H1 (cell line): Measurements from ENCODE around the gene MAGOHB. TPM values are rescaled to one million over a fixed set of nuclear protein-coding genes. Genes with fewer than 3 reads are reported as not detected.

Experiments
- ASH2L ChIP-seq: fragments of 200-600, 300-600 bp; sonication (generic); IDR thresholded peaks from one replicate; pipeline ENCODE4 v1.7.1; 2017; ENCODE audit warnings: low read length
- BACH1 ChIP-seq: IDR thresholded peaks from 2 replicates; pipeline ENCODE4 v1.6.1; 2012; ENCODE audit warnings: low read length, improper control_type of control experiment
- BCL11A ChIP-seq, 2 experiments: IDR thresholded peaks; one replicate each; pipeline ENCODE4 v1.6.1; 2011; ENCODE audit warnings: low read depth in 2 of 2, low read length in 2 of 2, mild to moderate bottlenecking in 2 of 2
- CTBP2 ChIP-seq: IDR thresholded peaks from 2 replicates; pipeline ENCODE4 v1.7.0; 2011; ENCODE audit warnings: borderline replicate concordance, mild to moderate bottlenecking, moderate library complexity, mixed read lengths, low read length; ENCODE audit not compliant: insufficient read depth, insufficient read length
- MAFK ChIP-seq: IDR thresholded peaks from 2 replicates; pipeline ENCODE4 v1.6.1; 2012; ENCODE audit warnings: low read depth, mild to moderate bottlenecking, improper control_type of control experiment, low read length
- NRF1 ChIP-seq: IDR thresholded peaks from 2 replicates; pipeline ENCODE4 v1.6.1; 2011; ENCODE audit warnings: mild to moderate bottlenecking, low read depth, low read length, improper control_type of control experiment
- PHF8 ChIP-seq: fragments of 200-600 bp; sonication (generic); conservative IDR thresholded peaks from 2 replicates; pipeline ENCODE4 v1.7.1; 2012; ENCODE audit warnings: low read depth, mild to moderate bottlenecking, inconsistent platforms, low read length, moderate library complexity
- TAF7 ChIP-seq: optimal IDR thresholded peaks from 2 replicates; pipeline ENCODE3; 2011; ENCODE audit warnings: low read depth, mild to moderate bottlenecking, inconsistent platforms, low read length, moderate library complexity, borderline replicate concordance
- TBP ChIP-seq: IDR thresholded peaks from 2 replicates; pipeline ENCODE4 v1.6.1; 2011; ENCODE audit warnings: low read depth, low read length, improper control_type of control experiment
- ZNF274 ChIP-seq: IDR thresholded peaks from 2 replicates; pipeline ENCODE4 v1.7.0; 2012; ENCODE audit warnings: low read length, borderline replicate concordance; ENCODE audit errors: extremely low read depth
- polyA plus RNA-seq, 7 experiments: library from polyadenylated mRNA; depleted of rRNA in 3 of 7; stranded (reverse) in 5 of 7; unstranded in 2 of 7; fragments of >200 nt in 5 of 7; fragments of 200-250 nt in 2 of 7; gene quantifications; 1 replicate in 5 of 7; 2 replicates in 1 of 7; 4 replicates in 1 of 7; pipeline versions ENCODE4 v1.2.1 to v1.2.3, GENCODE V29; 2011 to 2013; ENCODE audit warnings: missing spikeins in 2 of 7, mixed read lengths in 2 of 7
- total RNA-seq: library from RNA; stranded (reverse); fragmentation: NEBNext Ultra II Directional; extraction: Animal tissue kit (Norgen Biotek cat#: 25700); gene quantifications from 2 replicates; pipeline ENCODE4 v1.2.1, GENCODE V29; 2021
- TF ChIP-seq, protein P1 (sequence below): fragments of 300-600 bp; sonication (generic); IDR thresholded peaks from 2 replicates; pipeline ENCODE4 v1.7.1; 2012; ENCODE audit warnings: low read length, moderate library complexity, mild to moderate bottlenecking, inconsistent platforms; ENCODE audit not compliant: insufficient replicate concordance

Gene MAGOHB
- total and polyA plus RNA-seq, 2 of the 8 experiments (the other 6 are each of a cell fraction or from before 2014, with no cell fraction given), result 21.5 to 53.7 TPM

DNA sequence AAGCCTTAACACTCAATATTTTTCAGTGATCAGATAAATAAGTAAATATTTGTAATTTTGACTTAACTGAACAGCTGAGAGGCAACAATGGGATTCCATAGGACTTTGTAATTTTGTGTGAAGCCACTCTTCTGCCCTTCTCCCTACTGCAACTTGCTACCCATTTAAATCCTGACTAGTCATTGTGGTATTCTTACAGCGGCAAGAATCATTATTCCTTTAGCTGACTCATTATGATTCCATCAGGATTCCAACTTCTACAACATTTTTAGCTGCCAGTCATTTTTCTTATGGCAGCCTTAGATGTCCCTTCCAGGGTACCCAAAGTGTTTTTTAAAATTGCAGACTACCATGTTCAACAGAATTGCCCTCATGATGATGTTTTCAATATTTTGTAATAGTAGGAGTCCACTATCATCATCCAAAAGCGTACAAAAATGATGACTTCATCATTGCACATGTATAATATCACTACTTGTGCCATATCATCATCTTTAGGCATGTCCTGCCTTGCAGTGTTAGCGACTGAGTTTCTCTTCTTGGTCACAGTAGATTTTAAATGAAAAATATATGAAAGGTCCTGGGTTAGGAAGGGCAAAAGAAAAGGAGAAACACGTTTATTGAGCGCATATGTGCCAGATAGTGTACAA is 5.1 kb upstream of the MAGOHB start (continued):
- TF ChIP-seq, protein P1, sequence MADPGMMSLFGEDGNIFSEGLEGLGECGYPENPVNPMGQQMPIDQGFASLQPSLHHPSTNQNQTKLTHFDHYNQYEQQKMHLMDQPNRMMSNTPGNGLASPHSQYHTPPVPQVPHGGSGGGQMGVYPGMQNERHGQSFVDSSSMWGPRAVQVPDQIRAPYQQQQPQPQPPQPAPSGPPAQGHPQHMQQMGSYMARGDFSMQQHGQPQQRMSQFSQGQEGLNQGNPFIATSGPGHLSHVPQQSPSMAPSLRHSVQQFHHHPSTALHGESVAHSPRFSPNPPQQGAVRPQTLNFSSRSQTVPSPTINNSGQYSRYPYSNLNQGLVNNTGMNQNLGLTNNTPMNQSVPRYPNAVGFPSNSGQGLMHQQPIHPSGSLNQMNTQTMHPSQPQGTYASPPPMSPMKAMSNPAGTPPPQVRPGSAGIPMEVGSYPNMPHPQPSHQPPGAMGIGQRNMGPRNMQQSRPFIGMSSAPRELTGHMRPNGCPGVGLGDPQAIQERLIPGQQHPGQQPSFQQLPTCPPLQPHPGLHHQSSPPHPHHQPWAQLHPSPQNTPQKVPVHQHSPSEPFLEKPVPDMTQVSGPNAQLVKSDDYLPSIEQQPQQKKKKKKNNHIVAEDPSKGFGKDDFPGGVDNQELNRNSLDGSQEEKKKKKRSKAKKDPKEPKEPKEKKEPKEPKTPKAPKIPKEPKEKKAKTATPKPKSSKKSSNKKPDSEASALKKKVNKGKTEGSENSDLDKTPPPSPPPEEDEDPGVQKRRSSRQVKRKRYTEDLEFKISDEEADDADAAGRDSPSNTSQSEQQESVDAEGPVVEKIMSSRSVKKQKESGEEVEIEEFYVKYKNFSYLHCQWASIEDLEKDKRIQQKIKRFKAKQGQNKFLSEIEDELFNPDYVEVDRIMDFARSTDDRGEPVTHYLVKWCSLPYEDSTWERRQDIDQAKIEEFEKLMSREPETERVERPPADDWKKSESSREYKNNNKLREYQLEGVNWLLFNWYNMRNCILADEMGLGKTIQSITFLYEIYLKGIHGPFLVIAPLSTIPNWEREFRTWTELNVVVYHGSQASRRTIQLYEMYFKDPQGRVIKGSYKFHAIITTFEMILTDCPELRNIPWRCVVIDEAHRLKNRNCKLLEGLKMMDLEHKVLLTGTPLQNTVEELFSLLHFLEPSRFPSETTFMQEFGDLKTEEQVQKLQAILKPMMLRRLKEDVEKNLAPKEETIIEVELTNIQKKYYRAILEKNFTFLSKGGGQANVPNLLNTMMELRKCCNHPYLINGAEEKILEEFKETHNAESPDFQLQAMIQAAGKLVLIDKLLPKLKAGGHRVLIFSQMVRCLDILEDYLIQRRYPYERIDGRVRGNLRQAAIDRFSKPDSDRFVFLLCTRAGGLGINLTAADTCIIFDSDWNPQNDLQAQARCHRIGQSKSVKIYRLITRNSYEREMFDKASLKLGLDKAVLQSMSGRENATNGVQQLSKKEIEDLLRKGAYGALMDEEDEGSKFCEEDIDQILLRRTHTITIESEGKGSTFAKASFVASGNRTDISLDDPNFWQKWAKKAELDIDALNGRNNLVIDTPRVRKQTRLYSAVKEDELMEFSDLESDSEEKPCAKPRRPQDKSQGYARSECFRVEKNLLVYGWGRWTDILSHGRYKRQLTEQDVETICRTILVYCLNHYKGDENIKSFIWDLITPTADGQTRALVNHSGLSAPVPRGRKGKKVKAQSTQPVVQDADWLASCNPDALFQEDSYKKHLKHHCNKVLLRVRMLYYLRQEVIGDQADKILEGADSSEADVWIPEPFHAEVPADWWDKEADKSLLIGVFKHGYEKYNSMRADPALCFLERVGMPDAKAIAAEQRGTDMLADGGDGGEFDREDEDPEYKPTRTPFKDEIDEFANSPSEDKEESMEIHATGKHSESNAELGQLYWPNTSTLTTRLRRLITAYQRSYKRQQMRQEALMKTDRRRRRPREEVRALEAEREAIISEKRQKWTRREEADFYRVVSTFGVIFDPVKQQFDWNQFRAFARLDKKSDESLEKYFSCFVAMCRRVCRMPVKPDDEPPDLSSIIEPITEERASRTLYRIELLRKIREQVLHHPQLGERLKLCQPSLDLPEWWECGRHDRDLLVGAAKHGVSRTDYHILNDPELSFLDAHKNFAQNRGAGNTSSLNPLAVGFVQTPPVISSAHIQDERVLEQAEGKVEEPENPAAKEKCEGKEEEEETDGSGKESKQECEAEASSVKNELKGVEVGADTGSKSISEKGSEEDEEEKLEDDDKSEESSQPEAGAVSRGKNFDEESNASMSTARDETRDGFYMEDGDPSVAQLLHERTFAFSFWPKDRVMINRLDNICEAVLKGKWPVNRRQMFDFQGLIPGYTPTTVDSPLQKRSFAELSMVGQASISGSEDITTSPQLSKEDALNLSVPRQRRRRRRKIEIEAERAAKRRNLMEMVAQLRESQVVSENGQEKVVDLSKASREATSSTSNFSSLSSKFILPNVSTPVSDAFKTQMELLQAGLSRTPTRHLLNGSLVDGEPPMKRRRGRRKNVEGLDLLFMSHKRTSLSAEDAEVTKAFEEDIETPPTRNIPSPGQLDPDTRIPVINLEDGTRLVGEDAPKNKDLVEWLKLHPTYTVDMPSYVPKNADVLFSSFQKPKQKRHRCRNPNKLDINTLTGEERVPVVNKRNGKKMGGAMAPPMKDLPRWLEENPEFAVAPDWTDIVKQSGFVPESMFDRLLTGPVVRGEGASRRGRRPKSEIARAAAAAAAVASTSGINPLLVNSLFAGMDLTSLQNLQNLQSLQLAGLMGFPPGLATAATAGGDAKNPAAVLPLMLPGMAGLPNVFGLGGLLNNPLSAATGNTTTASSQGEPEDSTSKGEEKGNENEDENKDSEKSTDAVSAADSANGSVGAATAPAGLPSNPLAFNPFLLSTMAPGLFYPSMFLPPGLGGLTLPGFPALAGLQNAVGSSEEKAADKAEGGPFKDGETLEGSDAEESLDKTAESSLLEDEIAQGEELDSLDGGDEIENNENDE, result no peak
- TF ChIP-seq MAFK (no peak), TBP (no peak), BACH1 (no peak), NRF1 (no peak), CTBP2 (no peak), BCL11A (IDR thresholded peaks at IDR 0.05; ENCODE audit: low read depth in 2 of 2, low read length in 2 of 2) (no peak), TAF7 (no peak), ZNF274 (no peak), ASH2L (no peak), PHF8 (no peak)
